Activated CD4-positive, alpha-beta memory T cell treated with anti-CD3 and anti-CD28 coated beads for 36 hours (primary cell): Measurements from ENCODE around the gene C1orf198. TPM values are rescaled to one million over a fixed set of nuclear protein-coding genes. Genes with fewer than 3 reads are reported as not detected.

Source experiments
- CTCF ChIA-PET: fragments of 350-600 bp; sonication (Branson Sonifier 250); formaldehyde crosslinking; loops from one replicate; lab custom pipeline; 2021; ENCODE audit warnings: antibody characterized with exemption, inconsistent platforms; lab: Charles Lee
- POLR2A ChIA-PET: fragments of 350-600 bp; sonication (Branson Sonifier 250); formaldehyde crosslinking; loops from one replicate; lab custom pipeline; 2021; ENCODE audit warnings: antibody characterized with exemption; lab: Charles Lee
- DNase-seq: peaks from one replicate; pipeline ENCODE4 v3.0.0-alpha.2; 2020
- H3K27ac Mint-ChIP-seq: one replicate; pipeline ENCODE4 v1.8.0; 2021; ENCODE audit warnings: mixed read lengths
- H3K27me3 Mint-ChIP-seq: one replicate; pipeline ENCODE4 v1.8.0; 2021; ENCODE audit warnings: mixed read lengths
- H3K36me3 Mint-ChIP-seq: one replicate; pipeline ENCODE4 v1.8.0; 2021; ENCODE audit warnings: mixed read lengths
- H3K4me1 Mint-ChIP-seq: one replicate; pipeline ENCODE4 v1.8.0; 2021; ENCODE audit warnings: low read depth, mixed read lengths
- H3K4me3 Mint-ChIP-seq: one replicate; pipeline ENCODE4 v1.8.0; 2021; ENCODE audit warnings: mild to moderate bottlenecking, mixed read lengths
- H3K9me3 Mint-ChIP-seq: one replicate; pipeline ENCODE4 v1.8.0; 2021; ENCODE audit warnings: mixed read lengths
- intact Hi-C: fragments of 100-400 bp; cut with micrococcal nuclease; formaldehyde crosslinking; loops from one replicate; pipeline ENCODE4 v1.15.1; 2023
- total RNA-seq, 2 experiments: library from RNA; stranded (reverse); gene quantifications; one replicate each; pipeline ENCODE4 v1.2.3, GENCODE V29; 2021

C1orf198 gene
- total RNA-seq, 2 experiments from 2014 or later = 6.4 to 7.2 TPM

DNA sequence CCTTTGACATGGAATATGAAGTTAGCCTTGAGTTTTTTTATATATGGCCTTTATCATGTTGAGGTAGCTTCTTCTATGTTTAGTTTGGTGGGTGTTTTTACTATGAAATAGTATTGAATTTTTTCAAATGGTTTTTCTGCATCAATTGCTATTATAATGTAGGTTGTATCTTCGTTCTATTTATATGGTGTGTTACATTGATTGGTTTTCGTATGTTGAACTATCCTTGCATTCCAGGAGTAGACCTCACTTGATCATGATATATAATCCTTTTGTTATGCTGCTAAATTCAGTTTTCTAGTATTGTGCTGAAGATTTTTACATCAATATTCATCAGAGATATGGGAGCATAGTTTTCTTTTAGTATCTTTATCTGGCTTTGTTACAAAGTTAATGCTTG, 55.8 kb downstream of the C1orf198 start:
- intact Hi-C loops = no loop called here
- no peaks in the 10 kb centered on the region for H3K4me1 Mint-ChIP-seq
- DNase-seq = no peak
- ChIA-PET POLR2A (no interaction called here), CTCF (no interaction called here)
- H3K36me3 Mint-ChIP-seq = peaks cover 3% of the 10 kb centered on the region
- H3K27ac Mint-ChIP-seq = no peak overlapping the region
- no peak overlapping the region for H3K4me3 Mint-ChIP-seq
- peaks cover 22% of the 10 kb centered on the region for H3K9me3 Mint-ChIP-seq
- peaks cover 13% of the 10 kb centered on the region for H3K27me3 Mint-ChIP-seq

GRCh38 chr1:230809256-230809990, 58.9 kb downstream of the C1orf198 start:
- Mint-ChIP-seq H3K4me1 (no peaks in the 10 kb centered on the region), H3K4me3 (no peak overlapping the region), H3K27ac (no peak overlapping the region), H3K36me3 (peaks cover 3% of the 10 kb centered on the region), H3K9me3 (peaks cover 27% of the 10 kb centered on the region), H3K27me3 (peaks cover 2% of the 10 kb centered on the region)
- intact Hi-C loops = no loop called here
- no peak for DNase-seq
- CTCF ChIA-PET = no interaction called here
- POLR2A ChIA-PET = interaction anchor here (0.6 kb wide), 1 partner anchor 32 kb away, joined by 3 read pairs; no protein-coding TSS in a partner anchor

DNA sequence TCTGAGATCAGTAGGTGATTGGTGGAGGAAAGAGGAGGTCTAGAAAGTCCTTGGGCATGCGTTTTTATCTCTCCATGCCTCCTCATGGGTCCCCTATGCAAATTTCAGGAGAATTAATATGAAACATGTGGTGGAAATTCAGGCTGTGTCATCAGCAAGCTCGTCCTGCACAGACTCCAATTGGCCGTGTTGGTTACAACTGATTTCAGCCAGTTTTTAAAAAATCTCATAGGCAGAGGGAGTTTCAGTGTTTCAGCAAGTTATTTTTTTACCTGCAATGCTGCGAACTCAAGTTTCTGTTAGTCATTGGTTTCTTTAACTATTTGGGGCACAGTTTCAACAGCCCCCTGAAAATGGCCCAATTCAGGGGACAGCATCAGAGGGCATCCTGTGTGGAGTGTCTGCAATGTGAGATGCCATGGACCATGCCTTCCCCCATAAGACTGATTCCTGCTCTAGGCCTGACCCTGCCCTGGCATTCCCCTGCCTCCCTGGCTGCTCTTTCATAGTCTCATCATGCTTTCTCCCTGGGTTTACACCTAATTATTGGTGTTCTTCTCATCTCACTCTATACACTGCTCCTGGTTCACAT, 59.9 kb downstream of the C1orf198 start:
- ChIA-PET CTCF (interaction anchor here (0.7 kb wide), 1 partner anchor 1580 kb away, joined by 3 read pairs; no protein-coding TSS in a partner anchor), POLR2A (no interaction called here)
- intact Hi-C loops = no loop called here

GRCh38 chr1:230807561-230808280, 60.6 kb downstream of the C1orf198 start:
- Mint-ChIP-seq H3K9me3 (peaks cover 14% of the 10 kb centered on the region), H3K4me1 (no peaks in the 10 kb centered on the region), H3K4me3 (no peak overlapping the region), H3K36me3 (peaks cover 3% of the 10 kb centered on the region), H3K27ac (no peak overlapping the region), H3K27me3 (peaks cover 4% of the 10 kb centered on the region)
- no peak for DNase-seq
- CTCF ChIA-PET = interaction anchor here (0.7 kb wide), 1 partner anchor 1581 kb away, joined by 3 read pairs; no protein-coding TSS in a partner anchor
- POLR2A ChIA-PET = no interaction called here
- intact Hi-C loops = no loop called here

More for the DNA sequence above, 59.9 kb downstream of the C1orf198 start:
- DNase-seq = no peak
- H3K4me3 Mint-ChIP-seq = no peak overlapping the region
- H3K27me3 Mint-ChIP-seq = peaks cover 4% of the 10 kb centered on the region
- peaks cover 21% of the 10 kb centered on the region for H3K9me3 Mint-ChIP-seq
- H3K4me1 Mint-ChIP-seq = no peaks in the 10 kb centered on the region
- peaks cover 3% of the 10 kb centered on the region for H3K36me3 Mint-ChIP-seq
- H3K27ac Mint-ChIP-seq = no peak overlapping the region

GRCh38 chr1:230807029-230807428, 61.3 kb downstream of the C1orf198 start:
- CTCF ChIA-PET = no interaction called here
- POLR2A ChIA-PET = no interaction called here
- no peaks in the 10 kb centered on the region for H3K4me1 Mint-ChIP-seq
- intact Hi-C loops = no loop called here
- DNase-seq = no peak
- H3K9me3 Mint-ChIP-seq = peaks cover 9% of the 10 kb centered on the region
- H3K4me3 Mint-ChIP-seq = no peak overlapping the region
- H3K27ac Mint-ChIP-seq = no peak overlapping the region
- H3K36me3 Mint-ChIP-seq = no peaks in the 10 kb centered on the region
- peaks cover 4% of the 10 kb centered on the region for H3K27me3 Mint-ChIP-seq

DNA sequence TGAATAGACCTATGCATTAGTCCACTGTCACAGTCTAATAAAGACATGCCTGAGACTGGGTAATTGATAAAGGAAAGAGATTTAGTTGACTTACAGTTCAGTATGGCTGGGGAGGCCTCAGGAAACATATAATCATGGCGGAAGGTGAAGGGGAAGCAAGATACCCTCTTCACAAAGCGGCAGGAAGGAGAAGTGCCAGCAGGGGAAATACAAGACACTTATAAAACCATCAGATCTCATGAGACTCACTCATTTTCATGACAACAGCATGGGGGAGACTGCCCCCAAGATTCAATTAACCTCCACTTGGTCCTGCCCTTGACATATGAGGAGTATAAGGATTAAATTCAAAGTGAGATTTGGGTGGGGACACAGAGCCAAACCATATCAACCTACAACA, 61.8 kb downstream of the C1orf198 start:
- POLR2A ChIA-PET = no interaction called here
- no peak overlapping the region for H3K27ac Mint-ChIP-seq
- peaks cover 9% of the 10 kb centered on the region for H3K27me3 Mint-ChIP-seq
- CTCF ChIA-PET = no interaction called here
- no peaks in the 10 kb centered on the region for H3K36me3 Mint-ChIP-seq
- intact Hi-C loops = no loop called here
- H3K4me1 Mint-ChIP-seq = no peaks in the 10 kb centered on the region
- DNase-seq = no peak
- peaks cover 6% of the 10 kb centered on the region for H3K9me3 Mint-ChIP-seq
- no peak overlapping the region for H3K4me3 Mint-ChIP-seq

DNA sequence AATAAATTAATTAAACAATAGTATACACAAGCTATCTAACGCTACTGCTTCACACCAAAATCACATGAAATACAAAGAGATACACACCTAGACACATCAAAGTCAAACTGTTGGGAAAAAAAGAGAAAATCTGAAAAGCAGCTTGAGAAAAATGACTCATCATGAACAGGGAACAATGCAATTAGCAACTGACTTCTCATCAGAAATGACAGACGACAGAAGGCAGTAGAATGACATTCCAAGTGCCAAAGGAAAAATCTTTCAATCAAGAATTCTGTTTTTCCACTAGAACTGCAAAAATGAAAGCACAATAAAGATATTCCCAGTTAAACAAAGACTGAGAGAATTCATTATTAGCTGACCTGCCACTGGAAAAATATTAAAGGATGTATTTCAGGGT, 63.9 kb downstream of the C1orf198 start:
- Mint-ChIP-seq H3K4me3 (no peak overlapping the region), H3K9me3 (peaks cover 5% of the 10 kb centered on the region), H3K27me3 (peaks cover 11% of the 10 kb centered on the region), H3K4me1 (no peaks in the 10 kb centered on the region), H3K36me3 (no peaks in the 10 kb centered on the region), H3K27ac (no peak overlapping the region)
- intact Hi-C loops = no loop called here
- DNase-seq = no peak
- ChIA-PET CTCF (no interaction called here), POLR2A (no interaction called here)

- intact Hi-C loops = no loop called here
- POLR2A ChIA-PET = no interaction called here
- DNase-seq = no peak
- peaks cover 20% of the 10 kb centered on the region for H3K27me3 Mint-ChIP-seq
- H3K36me3 Mint-ChIP-seq = no peaks in the 10 kb centered on the region
- H3K4me3 Mint-ChIP-seq = no peak overlapping the region
- H3K9me3 Mint-ChIP-seq = no peaks in the 10 kb centered on the region
- H3K4me1 Mint-ChIP-seq = no peaks in the 10 kb centered on the region
- H3K27ac Mint-ChIP-seq = no peak overlapping the region
- CTCF ChIA-PET = no interaction called here
Observed at GRCh38 chr1:230800891-230801840, 67.2 kb downstream of the C1orf198 start.

DNA sequence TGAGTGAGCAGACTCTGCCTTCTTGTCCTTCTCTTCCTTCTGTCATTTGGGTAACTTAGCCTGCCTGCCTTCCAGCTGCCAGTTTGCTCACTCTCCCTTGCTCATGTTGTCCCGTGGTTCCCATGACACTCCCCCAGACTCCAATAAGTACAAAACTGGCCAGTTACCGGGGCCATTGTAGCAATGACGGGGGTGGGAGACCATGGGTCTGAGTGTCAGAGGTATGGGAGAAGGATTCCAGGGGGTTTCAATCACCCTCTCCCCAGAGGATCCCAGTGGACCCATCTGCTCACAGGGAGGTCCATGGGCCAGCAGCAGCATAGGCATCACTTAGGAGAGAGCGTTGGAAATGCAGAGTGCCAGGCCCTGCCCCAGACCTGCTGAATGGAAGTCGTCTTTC, 69.8 kb downstream of the C1orf198 start:
- Mint-ChIP-seq H3K27me3 (peaks cover 18% of the 10 kb centered on the region), H3K27ac (no peak overlapping the region), H3K4me3 (no peak overlapping the region), H3K36me3 (no peaks in the 10 kb centered on the region), H3K9me3 (no peaks in the 10 kb centered on the region), H3K4me1 (no peaks in the 10 kb centered on the region)
- intact Hi-C loops = loop anchor here (5.0 kb wide), 1 partner anchor 334 kb away; no protein-coding TSS in a partner anchor
- ChIA-PET CTCF (interaction anchor here (1.0 kb wide), 1 partner anchor 412 kb away, joined by 4 read pairs; no protein-coding TSS in a partner anchor), POLR2A (no interaction called here)
- DNase-seq = no peak

DNA sequence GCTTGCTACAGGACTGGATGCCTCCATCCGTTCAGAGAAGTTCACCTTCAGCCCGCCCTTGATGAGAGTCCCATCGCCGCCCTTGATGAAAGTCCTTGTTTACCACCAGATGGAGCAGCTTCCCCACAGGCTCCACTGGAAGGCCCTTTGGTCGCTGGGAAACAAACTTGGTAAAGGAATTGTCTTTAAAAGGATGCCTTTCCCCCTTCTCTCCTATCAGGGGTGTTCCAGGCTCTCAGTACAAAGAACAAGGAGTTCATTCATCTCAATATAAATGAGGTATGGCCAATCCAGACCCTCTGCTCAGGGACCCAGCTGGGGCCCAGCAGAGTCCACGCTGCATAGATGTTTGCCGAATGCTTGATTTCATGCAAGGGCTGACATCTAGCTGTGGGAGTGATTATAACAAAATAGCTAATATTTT, 70.4 kb downstream of the C1orf198 start:
- no peaks in the 10 kb centered on the region for H3K36me3 Mint-ChIP-seq
- no peak overlapping the region for H3K4me3 Mint-ChIP-seq
- ChIA-PET POLR2A (no interaction called here), CTCF (interaction anchor here (1.0 kb wide), 1 partner anchor 413 kb away, joined by 4 read pairs; no protein-coding TSS in a partner anchor)
- H3K27ac Mint-ChIP-seq = no peak overlapping the region
- no peaks in the 10 kb centered on the region for H3K9me3 Mint-ChIP-seq
- intact Hi-C loops = loop anchor here (5.0 kb wide), 1 partner anchor 334 kb away; no protein-coding TSS in a partner anchor
- DNase-seq = peak; percentile 14
- H3K27me3 Mint-ChIP-seq = peaks cover 18% of the 10 kb centered on the region
- H3K4me1 Mint-ChIP-seq = no peaks in the 10 kb centered on the region

- POLR2A ChIA-PET = no interaction called here
- no peak overlapping the region for H3K27ac Mint-ChIP-seq
- intact Hi-C loops = loop anchor here (5.0 kb wide), 1 partner anchor 335 kb away; no protein-coding TSS in a partner anchor
- no peak overlapping the region for H3K4me3 Mint-ChIP-seq
- CTCF ChIA-PET = interaction anchor here (1.0 kb wide), 1 partner anchor 413 kb away, joined by 4 read pairs; no protein-coding TSS in a partner anchor
- no peaks in the 10 kb centered on the region for H3K4me1 Mint-ChIP-seq
- H3K36me3 Mint-ChIP-seq = no peaks in the 10 kb centered on the region
- DNase-seq = no peak
- H3K9me3 Mint-ChIP-seq = no peaks in the 10 kb centered on the region
- peaks cover 18% of the 10 kb centered on the region for H3K27me3 Mint-ChIP-seq
Observed at GRCh38 chr1:230797376-230797920, 70.9 kb downstream of the C1orf198 start.
